Measurements from ENCODE around the gene MATK. TPM values are rescaled to one million over a fixed set of nuclear protein-coding genes. Genes with fewer than 3 reads are reported as not detected.

Gene MATK
- total RNA-seq, 1 experiment from 2014 or later = 22.5 TPM

- peak; percentile 58 for DNase-seq (ENCODE audit: low read depth, low spot score)
- in situ Hi-C loops (cut with HindIII; ENCODE audit: low pct_unique_long_range_greater_than_20kb, low sequenced_read_pairs) = no loop called here
These were observed 42.7 kb downstream of the MATK start for GRCh38 chr19:3743486-3743885.

DNA sequence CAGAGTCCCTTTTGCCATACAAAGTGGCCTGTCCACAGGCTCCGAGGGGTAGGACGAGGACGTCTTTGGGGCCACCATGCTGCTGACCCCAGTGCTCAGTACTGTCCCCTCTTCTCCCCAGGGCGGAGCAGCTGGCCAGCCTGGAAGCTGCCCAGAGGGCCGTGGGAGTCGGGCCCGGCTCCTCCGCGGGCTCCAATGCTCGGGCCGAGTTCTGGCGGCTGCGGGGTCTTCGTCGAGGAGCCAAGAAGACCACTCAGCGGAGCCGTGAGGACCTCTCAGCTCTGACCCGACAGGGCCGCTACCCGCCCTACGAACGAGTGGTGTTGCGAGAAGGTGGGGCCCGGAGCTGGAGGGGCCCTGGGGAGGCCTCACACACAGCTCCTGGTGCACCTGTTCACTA is 45.8 kb downstream of the MATK start:
- no peak for DNase-seq (ENCODE audit: low read depth, low spot score)
- in situ Hi-C loops (cut with HindIII; ENCODE audit: low pct_unique_long_range_greater_than_20kb, low sequenced_read_pairs) = no loop called here

GRCh38 chr19:3738477-3739220 is 47.5 kb downstream of the MATK start:
- in situ Hi-C loops (cut with HindIII; ENCODE audit: low pct_unique_long_range_greater_than_20kb, low sequenced_read_pairs) = no loop called here
- no peak for DNase-seq (ENCODE audit: low read depth, low spot score)

GRCh38 chr19:3737487-3738205 is 48.5 kb downstream of the MATK start:
- in situ Hi-C loops (cut with HindIII; ENCODE audit: low pct_unique_long_range_greater_than_20kb, low sequenced_read_pairs) = no loop called here

DNA sequence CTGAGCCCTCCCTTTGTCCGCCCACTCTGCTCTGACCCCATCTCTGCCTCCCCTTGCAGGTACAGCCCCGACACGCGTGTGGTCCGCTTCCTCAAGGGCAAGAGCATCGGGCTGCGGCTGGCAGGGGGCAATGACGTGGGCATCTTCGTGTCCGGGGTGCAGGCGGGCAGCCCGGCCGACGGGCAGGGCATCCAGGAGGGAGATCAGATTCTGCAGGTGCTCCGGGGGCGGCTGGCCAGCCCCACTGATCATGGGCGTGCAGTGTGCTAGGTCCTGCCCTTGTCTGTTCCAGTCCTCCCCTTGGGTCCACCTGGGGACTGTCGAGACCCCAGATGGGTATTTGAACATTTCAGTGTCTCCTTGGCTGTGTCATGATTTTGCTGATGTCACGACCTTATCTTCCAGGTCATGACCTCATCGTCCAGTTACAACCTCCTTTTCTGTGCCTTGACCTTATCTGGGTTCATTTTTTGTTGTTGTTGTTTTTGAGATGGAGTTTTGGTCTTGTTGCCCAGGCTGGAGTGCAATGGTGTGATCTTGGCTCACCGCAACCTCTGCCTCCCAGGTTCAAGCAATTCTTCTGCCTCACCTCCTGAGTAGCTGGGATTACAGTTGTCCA is 50.0 kb downstream of the MATK start:
- in situ Hi-C loops (cut with HindIII; ENCODE audit: low pct_unique_long_range_greater_than_20kb, low sequenced_read_pairs) = no loop called here
- no peak for DNase-seq (ENCODE audit: low read depth, low spot score)

More at GRCh38 chr19:3737487-3738205, 48.5 kb downstream of the MATK start:
- no peak for DNase-seq (ENCODE audit: low read depth, low spot score)

DNA sequence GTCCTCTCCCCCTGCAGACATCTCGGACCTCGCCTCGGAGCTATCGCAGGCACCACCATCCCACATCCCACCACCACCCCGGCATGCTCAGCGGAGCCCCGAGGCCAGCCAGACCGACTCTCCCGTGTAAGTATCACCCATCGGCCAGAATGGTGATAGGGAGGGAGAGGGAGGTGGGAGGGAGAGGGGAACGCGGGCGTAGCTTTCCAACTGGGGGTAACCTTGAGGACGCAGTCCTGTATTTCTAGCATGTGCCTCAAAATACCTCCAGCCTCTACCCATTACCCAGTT is 51.9 kb downstream of the MATK start:
- in situ Hi-C loops (cut with HindIII; ENCODE audit: low pct_unique_long_range_greater_than_20kb, low sequenced_read_pairs) = no loop called here
- DNase-seq (ENCODE audit: low read depth, low spot score) = no peak

DNA sequence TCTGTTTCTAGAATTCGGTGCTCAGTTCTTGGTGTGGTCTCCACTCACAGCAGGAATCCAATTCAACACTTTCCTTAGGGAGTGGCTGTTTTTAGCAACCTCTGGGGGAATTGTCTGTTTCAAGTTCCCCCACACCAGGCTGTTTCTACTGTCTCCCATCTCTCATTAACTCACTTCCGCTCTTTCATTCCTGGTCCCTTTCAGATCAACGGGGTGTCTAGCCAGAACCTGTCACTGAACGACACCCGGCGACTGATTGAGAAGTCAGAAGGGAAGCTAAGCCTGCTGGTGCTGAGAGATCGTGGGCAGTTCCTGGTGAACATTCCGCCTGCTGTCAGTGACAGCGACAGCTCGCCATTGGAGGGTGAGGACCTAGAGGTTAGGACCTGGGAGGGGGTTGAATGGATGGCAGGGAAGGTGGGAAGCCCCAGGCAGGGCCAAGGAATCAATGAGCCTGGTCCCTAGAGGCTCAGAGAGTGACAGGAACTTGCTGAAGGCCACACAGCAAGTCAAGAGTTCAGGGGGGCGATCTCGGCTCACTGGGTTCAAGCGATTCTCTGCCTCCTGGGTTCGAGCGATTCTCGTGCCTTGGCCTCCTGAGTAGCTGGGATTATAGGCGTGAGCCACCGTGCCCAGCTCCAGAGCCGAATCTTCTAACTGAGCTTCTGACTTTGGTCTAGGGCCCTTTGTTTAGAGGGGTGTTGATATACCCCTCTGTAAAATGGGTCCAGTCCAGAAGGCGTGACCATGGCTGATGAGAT is 52.5 kb downstream of the MATK start:
- DNase-seq (ENCODE audit: low read depth, low spot score) = no peak
- in situ Hi-C loops (cut with HindIII; ENCODE audit: low pct_unique_long_range_greater_than_20kb, low sequenced_read_pairs) = no loop called here

DNA sequence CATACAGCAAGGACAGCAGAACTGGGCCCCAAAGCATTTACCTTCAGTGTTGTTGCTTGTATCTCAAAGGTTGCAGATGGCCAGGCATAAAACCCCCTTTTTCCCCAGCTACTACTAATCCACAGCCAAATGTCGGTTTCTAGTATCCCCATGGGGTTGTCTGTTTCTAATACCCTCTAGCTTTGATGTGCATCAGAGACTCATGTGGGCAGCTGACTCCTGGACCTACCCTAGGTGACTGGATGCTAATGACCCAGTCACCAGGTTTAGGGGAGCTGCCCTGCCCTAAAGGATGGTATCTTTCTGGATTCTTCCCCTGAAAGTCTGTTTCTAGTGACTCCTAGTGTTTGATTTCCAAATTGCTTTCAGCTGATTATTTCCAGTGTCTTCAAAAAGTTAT is 54.1 kb downstream of the MATK start:
- in situ Hi-C loops (cut with HindIII; ENCODE audit: low pct_unique_long_range_greater_than_20kb, low sequenced_read_pairs) = no loop called here
- DNase-seq (ENCODE audit: low read depth, low spot score) = no peak

GRCh38 chr19:3730457-3730958 is 55.7 kb downstream of the MATK start:
- in situ Hi-C loops (cut with HindIII; ENCODE audit: low pct_unique_long_range_greater_than_20kb, low sequenced_read_pairs) = no loop called here

More at GRCh38 chr19:3730457-3730958, 55.7 kb downstream of the MATK start:
- DNase-seq (ENCODE audit: low read depth, low spot score) = no peak

Small RNA genes within 50 kb of the gene (small RNA-seq; reads per million reads assigned to genes)
- gene AC005777.1 = 0 reads per million in 2 experiments

Other genes with a start within 250 kb of the MATK start
- gene TEKTIP1, start 247.2 kb downstream of the MATK start, total RNA-seq (2014; rRNA removed; shearing (Covaris generic)) = not detected in 2 replicates
- 2,457 and 2,669 TPM in 2 replicates for gene MFSD12, start 228.8 kb downstream of the MATK start, total RNA-seq (2014; rRNA removed; shearing (Covaris generic))
- gene HMG20B, start 213.4 kb downstream of the MATK start, total RNA-seq (2014; rRNA removed; shearing (Covaris generic)) = 550 and 588 TPM in 2 replicates
- gene GIPC3, start 200.9 kb downstream of the MATK start, total RNA-seq (2014; rRNA removed; shearing (Covaris generic)) = 0.29 and 0.45 TPM in 2 replicates
- 0.16 and 0.27 TPM in 2 replicates for gene TBXA2R, start 179.5 kb downstream of the MATK start, total RNA-seq (2014; rRNA removed; shearing (Covaris generic))
- 15.2 and 16.6 TPM in 2 replicates for gene CACTIN, start 159.6 kb downstream of the MATK start, total RNA-seq (2014; rRNA removed; shearing (Covaris generic))
- gene PIP5K1C, start 85.9 kb downstream of the MATK start, total RNA-seq (2014; rRNA removed; shearing (Covaris generic)) = 4.9 and 6.7 TPM in 2 replicates
- 0.13 and 0.21 TPM in 2 replicates for gene TJP3, start 78.0 kb downstream of the MATK start, total RNA-seq (2014; rRNA removed; shearing (Covaris generic))
- 10.5 and 16.7 TPM in 2 replicates for gene APBA3, start 24.7 kb downstream of the MATK start, total RNA-seq (2014; rRNA removed; shearing (Covaris generic))
- gene MRPL54, start 23.7 kb downstream of the MATK start, total RNA-seq (2014; rRNA removed; shearing (Covaris generic)) = 31.0 and 33.8 TPM in 2 replicates
- gene RAX2, start 14.2 kb downstream of the MATK start, total RNA-seq (2014; rRNA removed; shearing (Covaris generic)) = not detected in 2 replicates
- 0.18 and 0.72 TPM in 2 replicates for gene ZFR2, start 82.7 kb upstream of the MATK start, total RNA-seq (2014; rRNA removed; shearing (Covaris generic))
- not detected in 2 replicates for gene ATCAY, start 94.3 kb upstream of the MATK start, total RNA-seq (2014; rRNA removed; shearing (Covaris generic))
- 1.2 and 2.5 TPM in 2 replicates for gene NMRK2, start 146.7 kb upstream of the MATK start, total RNA-seq (2014; rRNA removed; shearing (Covaris generic))
- gene DAPK3, start 184.7 kb upstream of the MATK start, total RNA-seq (2014; rRNA removed; shearing (Covaris generic)) = 55.6 and 62.7 TPM in 2 replicates
- gene EEF2, start 199.1 kb upstream of the MATK start, total RNA-seq (2014; rRNA removed; shearing (Covaris generic)) = 1,726 and 1,742 TPM in 2 replicates
- gene PIAS4, start 221.4 kb upstream of the MATK start, total RNA-seq (2014; rRNA removed; shearing (Covaris generic)) = 19.1 and 20.6 TPM in 2 replicates

All from SK-MEL-5 (cell line).